NCI-H1436 treated with DMSO at 0.1 percent for 48 hours (cell line): ENCODE data around the gene LILRA1.
"Not testable (repeated sequence)": the region's sequence is repeated elsewhere in the genome, so short reads cannot be mapped to it uniquely, and the experiment has no call there.

ENCODE experiments used
- DNase-seq: peaks from one replicate; lab custom pipeline; 2025; lab: John Stamatoyannopoulos, UW

The LILRA1 gene

GRCh38 chr19:54624934-54625730 is 31.7 kb downstream of the LILRA1 start:
- not testable (repeated sequence) for DNase-seq

GRCh38 chr19:54626757-54627156 is 33.3 kb downstream of the LILRA1 start:
- DNase-seq, result no peak

- DNase-seq, result not testable (repeated sequence)
Measured at GRCh38 chr19:54627912-54628311, 34.5 kb downstream of the LILRA1 start.

- DNase-seq, result not testable (repeated sequence)
Measured at GRCh38 chr19:54630262-54630661, 36.8 kb downstream of the LILRA1 start, which contains the start of gene LILRB1. TSS of gene LILRB1 (plus strand) at chr19:54630484. CDS start at chr19:54631074, 590 bp downstream.

DNA sequence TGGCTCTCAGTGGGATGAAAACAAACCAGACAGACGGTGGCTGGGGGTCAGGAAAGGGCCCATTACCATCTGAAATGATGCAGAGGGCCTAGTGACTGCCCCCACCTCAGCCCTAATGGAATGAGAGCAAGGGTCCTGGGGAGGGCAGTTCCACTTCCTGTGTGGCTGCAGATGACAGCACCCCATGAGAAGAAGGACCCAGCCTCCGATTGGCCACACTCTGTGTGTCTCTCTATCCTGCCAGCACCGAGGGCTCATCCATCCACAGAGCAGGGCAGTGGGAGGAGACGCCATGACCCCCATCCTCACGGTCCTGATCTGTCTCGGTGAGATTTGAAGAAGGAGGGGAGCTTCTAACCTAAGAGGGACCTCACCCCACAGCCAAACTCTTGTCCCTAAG is 37.4 kb downstream of the LILRA1 start:
- no peak for DNase-seq

DNA sequence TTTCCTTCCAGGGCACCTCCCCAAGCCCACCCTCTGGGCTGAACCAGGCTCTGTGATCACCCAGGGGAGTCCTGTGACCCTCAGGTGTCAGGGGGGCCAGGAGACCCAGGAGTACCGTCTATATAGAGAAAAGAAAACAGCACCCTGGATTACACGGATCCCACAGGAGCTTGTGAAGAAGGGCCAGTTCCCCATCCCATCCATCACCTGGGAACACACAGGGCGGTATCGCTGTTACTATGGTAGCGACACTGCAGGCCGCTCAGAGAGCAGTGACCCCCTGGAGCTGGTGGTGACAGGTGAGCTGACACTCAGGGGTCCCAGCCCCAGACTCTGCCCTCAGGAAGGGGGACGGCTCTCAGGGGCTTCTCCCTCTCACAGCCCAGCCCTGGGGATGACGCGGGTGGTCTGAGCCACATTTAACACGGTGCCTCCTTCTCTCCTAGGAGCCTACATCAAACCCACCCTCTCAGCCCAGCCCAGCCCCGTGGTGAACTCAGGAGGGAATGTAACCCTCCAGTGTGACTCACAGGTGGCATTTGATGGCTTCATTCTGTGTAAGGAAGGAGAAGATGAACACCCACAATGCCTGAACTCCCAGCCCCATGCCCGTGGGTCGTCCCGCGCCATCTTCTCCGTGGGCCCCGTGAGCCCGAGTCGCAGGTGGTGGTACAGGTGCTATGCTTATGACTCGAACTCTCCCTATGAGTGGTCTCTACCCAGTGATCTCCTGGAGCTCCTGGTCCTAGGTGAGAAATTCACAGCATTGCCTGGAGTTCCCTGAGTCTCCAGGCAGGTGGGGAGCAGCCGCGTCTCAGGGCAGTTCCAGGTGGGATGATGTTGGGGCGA is 38.3 kb downstream of the LILRA1 start:
- DNase-seq, result not testable (repeated sequence)

GRCh38 chr19:54632517-54632916 is 39.1 kb downstream of the LILRA1 start:
- DNase-seq, result not testable (repeated sequence)

GRCh38 chr19:54633401-54633800 is 40.0 kb downstream of the LILRA1 start:
- no peak for DNase-seq

DNA sequence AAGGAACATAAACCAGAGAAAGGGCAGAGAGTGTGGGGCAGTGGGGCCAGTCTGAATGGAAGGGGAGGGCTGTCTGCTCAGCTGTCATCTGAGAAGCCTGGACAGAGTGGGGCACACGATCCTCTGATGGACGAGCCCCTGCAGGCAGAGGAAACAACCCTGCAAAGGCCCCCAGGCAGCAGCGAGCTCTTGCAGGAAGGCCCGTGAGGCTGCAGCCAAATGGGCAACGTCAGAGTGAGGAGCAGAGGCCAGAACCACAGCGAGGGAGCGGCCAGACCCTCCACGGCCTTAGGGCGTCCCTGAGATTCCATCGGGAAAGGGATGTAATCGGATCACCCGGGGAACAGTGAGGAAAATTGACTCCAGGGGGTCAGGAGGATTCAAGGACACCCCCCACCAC is 42.6 kb downstream of the LILRA1 start:
- DNase-seq, result not testable (repeated sequence)

DNA sequence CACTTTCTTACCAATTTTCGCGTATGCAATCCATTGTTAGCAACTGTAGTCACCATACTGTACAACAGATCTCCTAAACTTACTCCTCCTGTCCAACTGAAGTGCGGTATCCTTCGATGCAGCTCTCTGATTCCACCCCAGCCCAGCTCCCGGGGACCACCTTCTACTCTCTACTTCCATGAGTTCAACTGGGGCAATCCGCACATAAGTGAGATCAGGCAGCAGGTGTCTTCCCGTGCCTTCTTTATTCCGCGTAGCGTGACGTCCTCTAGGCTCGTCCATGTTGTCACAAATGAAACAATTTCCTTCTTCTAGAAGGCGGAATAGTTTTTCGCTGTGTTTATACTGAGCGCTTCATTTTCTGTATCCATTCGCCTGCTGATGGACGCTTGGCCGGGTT is 45.3 kb downstream of the LILRA1 start:
- DNase-seq, result no peak

GRCh38 chr19:54642953-54643352 is 49.5 kb downstream of the LILRA1 start:
- not testable (repeated sequence) for DNase-seq

GRCh38 chr19:54643583-54643982 is 50.2 kb downstream of the LILRA1 start:
- DNase-seq, result not testable (repeated sequence)

DNA sequence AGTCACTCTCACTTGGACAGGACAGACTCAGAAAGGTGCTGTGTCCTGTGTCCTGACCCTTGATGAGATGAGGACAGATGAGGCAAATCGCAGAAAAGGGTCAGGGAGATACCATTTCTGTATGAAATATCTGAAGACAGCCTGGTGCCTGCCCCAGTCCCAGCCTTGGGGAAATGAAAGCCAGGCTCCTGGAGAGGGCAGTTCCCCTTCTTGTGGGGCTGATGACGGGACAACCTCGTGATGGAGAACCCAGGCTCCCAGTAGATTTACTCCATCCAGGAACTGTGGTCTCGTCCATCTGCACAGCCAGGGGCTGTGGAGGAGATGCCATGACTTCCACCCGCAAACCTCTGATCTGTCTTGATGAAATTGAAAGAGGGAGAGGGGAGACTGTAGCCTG is 50.6 kb downstream of the LILRA1 start:
- DNase-seq, result no peak

DNA sequence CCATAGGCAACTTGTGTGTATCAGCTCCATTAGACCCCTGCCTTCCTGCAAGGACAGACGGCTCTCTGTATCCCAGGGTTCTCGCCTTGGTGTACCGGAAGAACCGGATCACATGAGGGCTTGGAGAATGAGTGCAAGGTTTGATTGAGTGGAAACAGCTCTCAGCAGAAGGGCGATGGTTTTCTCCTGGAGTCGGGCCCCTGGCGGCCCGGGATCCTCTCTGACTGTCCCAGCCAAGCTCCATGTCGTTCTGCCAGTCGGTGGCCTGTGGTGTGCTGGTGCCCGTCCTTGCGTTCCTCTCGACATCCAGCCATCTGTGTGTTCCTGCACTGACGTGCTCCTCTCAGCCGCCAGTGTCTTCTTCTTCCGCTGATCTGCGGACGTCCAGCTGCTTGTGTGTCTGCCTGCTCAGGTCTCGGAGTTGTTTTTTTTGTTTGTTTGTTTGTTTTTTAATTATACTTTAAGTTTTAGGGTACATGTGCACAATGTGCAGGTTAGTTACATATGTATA is 53.0 kb downstream of the LILRA1 start:
- no peak for DNase-seq

GRCh38 chr19:54648129-54648528 is 54.7 kb downstream of the LILRA1 start:
- DNase-seq, result no peak

- DNase-seq, result no peak
Measured at GRCh38 chr19:54650108-54650655, 56.8 kb downstream of the LILRA1 start.
